ENCODE measurements around the gene REXO4.

The REXO4 gene

GRCh38 chr9:133368249-133368881 lies 49.4 kb downstream of the REXO4 start:
- Histone ChIP-seq H3K4me2 (ENCODE audit: low read depth, low read length, poor library complexity, severe bottlenecking) (peak overlapping the region; percentile 96), H3K27me3 (ENCODE audit: insufficient read depth, low read length, poor library complexity, severe bottlenecking) (no peaks in the 10 kb centered on the region), H3F3A (ENCODE audit: low read depth) (peaks cover 16% of the 10 kb centered on the region), H3K36me3 (ENCODE audit: insufficient read depth, low read length) (peaks cover 55% of the 10 kb centered on the region; the same call in 1 of the 2 replicates), H3K9me3 (ENCODE audit: insufficient read depth, low read depth, low read length) (no peaks in the 10 kb centered on the region), H3K79me2 (ENCODE audit: insufficient read depth, low read length) (peaks cover 88% of the 10 kb centered on the region), H3K9me2 (replicated peaks; ENCODE audit: low read depth, low read length) (no peaks in the 10 kb centered on the region), H3K9ac (ENCODE audit: low read depth, low read length, poor library complexity, severe bottlenecking) (no peak overlapping the region), H4K20me1 (ENCODE audit: insufficient read depth, low read length, poor library complexity, severe bottlenecking) (peaks cover 87% of the 10 kb centered on the region), H2AFZ (ENCODE audit: low read length) (no peak overlapping the region), H3K4me3 (ENCODE audit: low read length, poor library complexity, severe bottlenecking) (peak overlapping the region; percentile 29), H3K4me1 (ENCODE audit: insufficient read depth, low read length, poor library complexity, severe bottlenecking) (peaks cover 54% of the 10 kb centered on the region)
- TF ChIP-seq CTCF (conservative IDR thresholded peaks at IDR 0.05; ENCODE audit: low read length): no peak
- TF ChIP-seq EZH2phosphoT487 (IDR thresholded peaks at IDR 0.05; ENCODE audit: borderline replicate concordance): no peak

- TF ChIP-seq CTCF (conservative IDR thresholded peaks at IDR 0.05; ENCODE audit: low read length) (no peak), EZH2phosphoT487 (IDR thresholded peaks at IDR 0.05; ENCODE audit: borderline replicate concordance) (no peak)
- H3K36me3 ChIP-seq (ENCODE audit: insufficient read depth, low read length): peaks cover 61% of the 10 kb centered on the region; the same call in 1 of the 2 replicates
- no peaks in the 10 kb centered on the region for H3K27me3 ChIP-seq (ENCODE audit: insufficient read depth, low read length, poor library complexity, severe bottlenecking)
- H3K4me2 ChIP-seq (ENCODE audit: low read depth, low read length, poor library complexity, severe bottlenecking): peak overlapping the region; percentile 96
- peaks cover 88% of the 10 kb centered on the region for H3K79me2 ChIP-seq (ENCODE audit: insufficient read depth, low read length)
- H3K9me2 ChIP-seq (replicated peaks; ENCODE audit: low read depth, low read length): no peaks in the 10 kb centered on the region
- no peak overlapping the region for H3K4me3 ChIP-seq (ENCODE audit: low read length, poor library complexity, severe bottlenecking)
- H3K9ac ChIP-seq (ENCODE audit: low read depth, low read length, poor library complexity, severe bottlenecking): no peak overlapping the region
- peaks cover 16% of the 10 kb centered on the region for H3F3A ChIP-seq (ENCODE audit: low read depth)
- H3K9me3 ChIP-seq (ENCODE audit: insufficient read depth, low read depth, low read length): no peaks in the 10 kb centered on the region
- no peak overlapping the region for H2AFZ ChIP-seq (ENCODE audit: low read length)
- peaks cover 86% of the 10 kb centered on the region for H4K20me1 ChIP-seq (ENCODE audit: insufficient read depth, low read length, poor library complexity, severe bottlenecking)
- peaks cover 49% of the 10 kb centered on the region for H3K4me1 ChIP-seq (ENCODE audit: insufficient read depth, low read length, poor library complexity, severe bottlenecking)
These were observed 50.0 kb downstream of the REXO4 start for GRCh38 chr9:133367778-133368177.

GRCh38 chr9:133367221-133367620 lies 50.6 kb downstream of the REXO4 start:
- TF ChIP-seq EZH2phosphoT487 (IDR thresholded peaks at IDR 0.05; ENCODE audit: borderline replicate concordance): no peak
- TF ChIP-seq CTCF (conservative IDR thresholded peaks at IDR 0.05; ENCODE audit: low read length): no peak
- Histone ChIP-seq H4K20me1 (ENCODE audit: insufficient read depth, low read length, poor library complexity, severe bottlenecking) (peaks cover 82% of the 10 kb centered on the region), H3K79me2 (ENCODE audit: insufficient read depth, low read length) (peaks cover 82% of the 10 kb centered on the region), H3K4me3 (ENCODE audit: low read length, poor library complexity, severe bottlenecking) (no peak overlapping the region), H3K9me3 (ENCODE audit: insufficient read depth, low read depth, low read length) (no peaks in the 10 kb centered on the region), H3K9me2 (replicated peaks; ENCODE audit: low read depth, low read length) (no peaks in the 10 kb centered on the region), H3K4me2 (ENCODE audit: low read depth, low read length, poor library complexity, severe bottlenecking) (no peak overlapping the region), H3K27me3 (ENCODE audit: insufficient read depth, low read length, poor library complexity, severe bottlenecking) (no peaks in the 10 kb centered on the region), H3K9ac (ENCODE audit: low read depth, low read length, poor library complexity, severe bottlenecking) (no peak overlapping the region), H3K36me3 (ENCODE audit: insufficient read depth, low read length) (peaks cover 66% of the 10 kb centered on the region; the same call in 1 of the 2 replicates), H3F3A (ENCODE audit: low read depth) (peaks cover 14% of the 10 kb centered on the region), H2AFZ (ENCODE audit: low read length) (no peak overlapping the region), H3K4me1 (ENCODE audit: insufficient read depth, low read length, poor library complexity, severe bottlenecking) (peaks cover 43% of the 10 kb centered on the region)
